GM19397 (cell line): ENCODE data around the gene PIK3C2A.

Experiments
- ATAC-seq: cut with Tn5 transposase; IDR thresholded peaks from one replicate; pipeline ENCODE4 v1.9.1; 2021; ENCODE audit warnings: mild to moderate bottlenecking, moderate library complexity; ENCODE audit not compliant: unreplicated experiment

PIK3C2A gene

GRCh38 chr11:17218403-17218802 lies 10.6 kb upstream of the PIK3C2A start:
- no peak for ATAC-seq

DNA sequence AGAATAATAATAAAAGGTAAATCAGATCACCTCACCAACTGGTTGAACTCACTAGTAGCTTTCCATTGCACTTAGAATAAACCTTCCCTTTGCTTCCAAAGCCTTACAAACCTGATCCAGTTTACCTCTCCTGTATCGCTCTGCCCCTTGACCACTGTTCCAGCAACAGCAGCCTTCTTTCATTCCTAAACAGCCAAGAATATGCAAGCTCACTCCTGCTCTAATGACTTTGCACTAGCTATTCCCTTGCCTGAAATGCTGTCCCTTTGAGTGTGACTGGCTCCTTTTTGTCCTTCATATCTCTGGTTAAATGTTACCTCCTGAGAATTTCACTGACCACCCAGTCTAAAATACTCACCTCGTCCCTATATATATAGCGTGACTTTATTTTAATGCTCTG lies 9.6 kb upstream of the PIK3C2A start:
- ATAC-seq, result no peak

DNA sequence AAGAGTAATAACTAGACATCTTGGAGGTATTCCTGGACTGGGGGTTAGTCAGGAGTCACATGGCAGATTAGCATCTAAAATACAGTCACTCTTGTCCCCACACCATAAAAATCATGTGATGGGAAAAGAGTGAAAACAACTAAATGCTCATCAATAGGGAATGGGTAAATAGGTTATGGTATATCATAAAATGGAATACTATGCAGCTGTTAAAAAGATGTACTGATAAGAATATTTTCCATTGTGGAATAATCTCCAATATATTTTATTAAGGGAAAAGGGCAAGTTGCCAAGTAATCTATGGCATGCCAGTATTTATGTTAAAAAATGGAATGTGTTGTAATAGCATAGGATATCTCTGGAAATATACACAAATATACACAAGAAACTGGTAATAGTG lies 6.6 kb upstream of the PIK3C2A start:
- no peak for ATAC-seq

DNA sequence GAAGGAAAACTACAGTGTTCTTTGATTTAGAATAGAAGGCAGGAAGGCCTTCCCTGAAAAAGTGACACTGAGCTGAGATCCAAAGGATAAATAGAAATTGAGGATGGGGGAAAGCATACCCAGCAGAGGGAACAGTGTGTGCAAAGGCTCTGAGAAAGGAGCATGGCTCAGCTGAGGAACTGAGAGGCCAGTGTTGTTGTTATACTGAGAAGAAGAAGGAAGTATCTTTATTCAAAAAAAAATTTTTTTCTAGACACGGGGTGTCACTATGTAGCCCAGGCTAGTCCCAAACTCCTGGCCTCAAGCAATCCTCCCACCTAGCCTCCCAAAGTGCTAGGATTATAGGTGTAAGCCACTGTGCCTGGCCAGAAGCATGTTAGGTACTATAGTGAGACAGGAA lies 3.5 kb upstream of the PIK3C2A start:
- ATAC-seq, result no peak

GRCh38 chr11:17209939-17210245 lies 2.1 kb upstream of the PIK3C2A start:
- ATAC-seq, result no peak

DNA sequence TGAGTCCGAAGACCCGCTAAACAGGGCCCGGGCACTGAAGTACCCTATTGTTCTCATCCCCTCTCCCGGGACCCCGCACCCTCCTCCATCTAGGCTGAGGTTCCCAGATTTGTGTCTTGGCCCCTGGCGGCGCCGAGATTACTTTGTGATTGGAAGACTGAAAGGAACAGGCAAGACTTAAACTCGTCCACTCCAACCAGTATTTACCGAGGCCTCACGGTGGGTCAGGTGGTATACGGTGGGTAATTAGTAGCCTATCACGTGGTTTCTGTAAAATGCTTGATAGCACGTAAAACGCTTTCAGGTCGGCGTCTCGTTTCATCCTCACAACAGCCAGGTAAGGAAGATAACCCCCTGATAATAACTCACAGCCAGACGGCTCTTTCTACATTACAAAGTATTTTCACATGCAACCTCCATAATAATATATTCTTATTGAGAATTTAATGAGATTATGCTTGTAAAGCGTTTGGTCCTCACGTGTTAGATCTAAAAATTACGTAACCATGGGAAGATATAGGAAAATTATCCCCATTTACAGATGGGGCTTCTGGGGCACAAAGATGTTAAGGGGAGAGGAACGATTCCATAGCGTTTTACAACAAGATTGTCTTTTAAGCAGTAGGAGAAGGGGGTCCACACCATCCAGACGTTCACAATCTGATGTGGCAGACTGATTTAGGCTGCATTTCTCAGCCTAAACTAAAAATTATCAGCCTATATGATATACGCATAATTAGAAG lies 642 bp upstream of the PIK3C2A start:
- ATAC-seq, result peak; percentile 50

- ATAC-seq, result no peak
Measured at GRCh38 chr11:17206463-17206862, 1.3 kb downstream of the PIK3C2A start.

GRCh38 chr11:17197431-17197898 lies 10.3 kb downstream of the PIK3C2A start:
- no peak for ATAC-seq

GRCh38 chr11:17188675-17189074 lies 19.1 kb downstream of the PIK3C2A start:
- ATAC-seq, result no peak

DNA sequence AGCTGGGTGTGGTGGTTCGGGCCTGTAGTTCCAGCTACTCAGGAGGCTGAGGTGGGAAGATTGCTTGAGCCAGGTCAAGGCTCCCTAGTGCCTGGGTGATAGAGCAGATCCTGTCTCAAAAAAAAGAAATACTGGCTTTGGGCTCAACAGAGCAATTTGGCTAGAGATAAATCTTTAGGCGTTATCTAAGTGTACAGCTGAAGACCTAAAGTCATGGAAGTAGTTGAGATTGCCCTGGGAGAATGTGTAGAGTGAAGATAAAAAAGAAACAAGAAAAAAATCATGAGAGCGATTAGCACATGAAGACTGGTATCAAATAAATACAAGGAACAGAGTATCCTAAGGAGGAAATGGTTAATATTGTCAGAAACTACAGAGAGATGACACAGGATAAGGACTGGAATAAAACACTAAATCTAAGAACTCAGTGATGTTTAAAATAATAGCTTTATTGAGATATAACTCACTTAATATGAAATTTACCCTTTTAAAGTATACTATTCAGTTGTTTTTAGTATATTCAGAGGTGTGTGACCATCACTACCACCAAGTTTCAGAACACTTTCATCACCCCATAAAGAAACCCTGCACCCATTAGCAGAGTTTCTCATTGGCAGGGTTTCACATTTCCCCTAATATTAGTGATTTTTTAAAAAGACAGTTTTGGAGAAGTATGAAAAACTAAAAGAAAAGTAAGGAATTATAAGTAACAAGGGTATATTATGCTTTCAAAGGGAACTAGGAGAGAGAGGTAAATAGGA lies 20.7 kb downstream of the PIK3C2A start:
- no peak for ATAC-seq

DNA sequence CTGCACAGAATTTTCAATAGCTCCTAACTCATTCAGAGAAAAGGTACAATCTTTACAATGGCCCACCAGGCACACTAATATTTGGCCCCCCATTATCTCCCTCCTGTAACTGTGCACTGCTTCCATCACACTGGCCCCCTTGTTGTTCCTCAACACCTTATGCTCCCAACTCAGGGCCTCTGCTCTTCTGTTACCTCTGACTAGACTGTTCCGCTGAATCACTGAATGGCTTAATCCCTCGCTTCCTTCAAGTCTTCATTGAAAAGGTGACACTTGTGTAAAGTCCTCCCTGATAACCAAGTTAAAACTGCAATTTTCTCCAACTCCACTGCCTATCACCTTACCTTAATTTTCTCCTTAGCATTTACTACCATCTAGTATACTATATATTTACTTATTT lies 21.8 kb downstream of the PIK3C2A start:
- ATAC-seq, result no peak

DNA sequence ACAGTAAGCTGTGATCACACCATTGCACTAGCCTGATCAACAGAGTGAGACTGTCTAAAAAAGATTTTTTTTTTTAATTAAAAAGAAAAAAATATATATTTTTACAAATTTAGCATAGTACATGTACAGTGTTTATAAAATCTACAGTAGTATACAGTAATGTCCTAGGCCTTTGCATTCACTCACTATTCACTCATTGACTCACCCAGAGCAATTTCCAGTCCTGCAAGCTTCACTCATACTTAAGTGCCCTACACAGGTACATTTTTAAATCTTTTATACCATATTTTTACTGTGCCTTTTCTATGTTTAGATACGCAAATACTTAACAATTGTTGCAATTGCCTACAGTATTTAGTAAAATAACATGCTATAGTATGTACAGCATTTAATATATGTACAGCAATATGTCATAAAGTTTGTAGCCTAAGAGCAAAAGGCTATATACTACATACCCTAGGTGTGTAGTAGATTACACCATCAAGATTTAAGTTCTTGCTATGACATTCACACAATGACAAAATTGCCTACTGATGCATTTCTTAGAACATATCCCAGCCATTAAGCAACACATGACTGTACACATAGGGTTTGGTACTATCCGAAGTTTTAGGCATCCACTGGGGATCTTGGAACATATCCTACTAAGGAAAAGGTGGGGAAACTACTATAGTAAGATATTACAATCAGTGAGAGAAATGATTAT lies 22.8 kb downstream of the PIK3C2A start:
- no peak for ATAC-seq

GRCh38 chr11:17183836-17184235 lies 23.9 kb downstream of the PIK3C2A start:
- ATAC-seq, result no peak

GRCh38 chr11:17179970-17180369 lies 27.8 kb downstream of the PIK3C2A start:
- no peak for ATAC-seq

DNA sequence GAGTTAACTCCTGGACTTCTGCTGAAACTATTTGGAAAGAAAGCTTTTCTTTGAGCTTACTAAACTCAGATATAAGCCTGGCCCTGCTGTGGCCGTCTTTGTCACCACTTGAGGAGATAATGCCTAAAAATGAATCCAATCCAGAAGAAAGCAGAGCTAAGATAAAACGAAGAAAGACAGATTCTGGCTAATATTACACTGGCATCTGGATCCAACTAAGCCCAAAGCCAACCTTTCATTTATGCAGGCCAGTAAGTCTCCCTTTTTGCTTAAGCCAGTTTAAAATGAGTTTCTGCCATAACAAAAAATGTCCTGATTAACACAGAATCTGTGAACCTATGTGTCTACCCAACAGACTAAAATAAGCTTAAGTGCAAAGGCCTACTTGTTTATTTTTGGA lies 34.5 kb downstream of the PIK3C2A start:
- no peak for ATAC-seq

DNA sequence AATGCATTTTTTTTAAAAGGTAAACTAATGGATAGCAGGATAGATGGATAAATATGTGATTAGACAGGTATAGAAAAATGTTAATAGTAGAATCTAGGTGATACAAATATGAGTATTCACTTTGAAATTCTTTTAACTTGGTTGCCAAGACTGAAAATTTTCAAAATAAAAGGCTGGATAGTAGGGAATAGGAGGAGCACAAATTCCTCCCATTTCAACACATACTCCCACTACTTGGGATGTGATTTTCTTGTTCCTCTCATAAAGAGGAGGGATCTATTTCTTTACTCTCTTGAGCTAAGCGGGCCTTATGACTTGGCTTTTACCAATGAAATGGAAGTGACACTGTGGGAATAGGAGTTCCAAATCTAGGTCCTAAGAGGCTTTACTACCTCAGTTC lies 35.9 kb downstream of the PIK3C2A start:
- no peak for ATAC-seq

DNA sequence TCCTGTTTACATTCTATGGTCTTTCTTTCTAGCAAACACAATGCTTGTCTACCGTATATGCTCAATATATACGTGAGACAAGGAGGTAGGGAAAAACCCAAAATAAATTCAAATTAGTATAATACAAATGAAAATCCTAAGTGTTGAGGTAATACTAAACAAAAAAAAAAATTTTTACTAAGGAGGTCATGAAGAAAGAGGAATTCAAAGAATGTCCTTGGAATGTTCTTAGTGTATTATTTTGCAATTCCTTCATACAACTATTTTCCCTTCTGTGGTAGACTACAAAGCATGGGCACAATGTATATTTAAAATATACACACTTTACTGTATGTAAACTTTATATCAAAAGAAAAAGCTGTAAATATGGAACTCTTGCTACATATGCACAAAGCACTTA lies 36.4 kb downstream of the PIK3C2A start:
- no peak for ATAC-seq

DNA sequence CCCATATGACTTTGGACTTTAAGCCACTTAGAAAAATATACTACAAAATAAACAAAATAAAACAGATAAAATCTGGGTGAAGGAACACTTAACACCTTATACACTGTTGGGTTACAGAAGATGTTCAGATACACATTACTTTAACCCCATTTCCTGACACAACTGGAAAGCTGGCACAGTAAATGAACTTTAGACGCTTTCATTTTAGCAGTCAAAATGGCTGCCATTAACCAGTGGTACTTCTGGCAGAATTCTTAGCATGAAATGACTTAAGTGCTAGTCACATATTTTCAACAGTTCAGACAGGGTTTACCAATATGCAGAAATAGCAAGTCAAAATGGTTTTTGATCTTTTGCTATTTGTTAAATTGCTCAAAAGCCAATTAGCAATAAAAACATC lies 37.9 kb downstream of the PIK3C2A start:
- no peak for ATAC-seq

- no peak for ATAC-seq
Measured at GRCh38 chr11:17165247-17165890, 42.4 kb downstream of the PIK3C2A start.

GRCh38 chr11:17164361-17165246 lies 43.2 kb downstream of the PIK3C2A start:
- ATAC-seq, result no peak
